Tibial nerve (tissue), 4 donors: ENCODE measurements around the gene GRM8.

Source experiments
- CTCF ChIP-seq, 5 experiments: fragments of 200-600 bp in 3 of 5; fragments of 450-650 bp in 2 of 5; sonication (generic) in 3 of 5; IDR thresholded peaks; one replicate each; pipeline ENCODE4 v1.5.1; 2016 to 2019; ENCODE audit warnings: antibody characterized with exemption in 5 of 5, mild to moderate bottlenecking in 3 of 5, moderate library complexity in 2 of 5
- EP300 ChIP-seq, 2 donors: sonication (generic); formaldehyde crosslinking; IDR thresholded peaks; one replicate each; pipeline ENCODE4 v1.6.1; 2017; ENCODE audit warnings: antibody characterized with exemption in 2 of 2, mild to moderate bottlenecking in 1 of 2

DNA sequence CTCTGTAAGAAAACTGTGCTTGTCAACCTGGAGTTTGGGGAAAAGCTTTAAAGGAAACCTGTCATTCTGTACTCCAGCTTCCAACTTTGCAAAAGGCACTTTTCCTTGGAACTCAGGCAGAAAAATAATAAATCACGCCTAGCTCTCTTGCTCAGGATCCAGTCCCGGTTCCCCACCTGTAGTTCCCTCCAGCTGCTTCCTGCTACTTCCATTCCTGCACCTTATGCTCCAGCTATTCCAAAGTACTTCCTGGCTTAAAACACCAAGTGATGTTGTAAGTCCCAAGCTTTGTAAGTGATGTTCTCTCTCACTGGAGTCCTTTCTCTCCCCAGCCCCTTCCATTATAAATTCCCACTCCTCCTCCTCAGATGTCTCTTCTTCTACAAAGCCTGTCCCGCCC lies 98.6 kb downstream of the GRM8 start:
- TF ChIP-seq CTCF (IDR thresholded peaks at IDR 0.05) (no peak), EP300 (IDR thresholded peaks at IDR 0.05) (no peak)
